DOHH2 (cell line): ENCODE data around the gene KCTD15.

Experiments used
- H3F3A ChIP-seq: fragments of 200-600 bp; sonication (generic), shearing (Covaris generic); 2 replicates; pipeline ENCODE4 v1.6.0; 2016; ENCODE audit warnings: antibody characterized with exemption, mild to moderate bottlenecking; ENCODE audit not compliant: control insufficient read depth, insufficient read depth
- H3K27ac ChIP-seq: fragments of 200-600 bp; sonication (generic); 2 replicates; pipeline ENCODE4 v1.5.1; 2014; ENCODE audit warnings: low read depth, mild to moderate bottlenecking, low read length, moderate library complexity
- H3K27me3 ChIP-seq: fragments of 200-600 bp; sonication (generic); 2 replicates; pipeline ENCODE4 v1.6.1; 2014; ENCODE audit warnings: mild to moderate bottlenecking, low read length, mixed read lengths; ENCODE audit not compliant: control insufficient read depth
- H3K36me3 ChIP-seq: fragments of 200-600 bp; sonication (generic); 2 replicates; pipeline ENCODE4 v1.6.1; 2014; ENCODE audit warnings: mild to moderate bottlenecking, low read length, moderate library complexity, mixed read lengths; ENCODE audit not compliant: control insufficient read depth
- H3K4me1 ChIP-seq: fragments of 200-600 bp; sonication (generic); 2 replicates; pipeline ENCODE4 v1.6.1; 2014; ENCODE audit warnings: mild to moderate bottlenecking, low read length, mixed read lengths; ENCODE audit not compliant: control insufficient read depth
- H3K4me2 ChIP-seq: fragments of 200-600 bp; sonication (generic); 2 replicates; pipeline ENCODE4 v1.6.0; 2014; ENCODE audit warnings: mild to moderate bottlenecking, low read length, moderate library complexity
- H3K4me3 ChIP-seq: fragments of 200-600 bp; sonication (generic); 2 replicates; pipeline ENCODE4 v1.5.1; 2014; ENCODE audit warnings: mild to moderate bottlenecking, low read length, mixed read lengths
- H3K79me2 ChIP-seq: fragments of 200-600 bp; sonication (generic); 2 replicates; pipeline ENCODE4 v1.6.1; 2014; ENCODE audit warnings: mild to moderate bottlenecking, low read length, mixed read lengths; ENCODE audit not compliant: control insufficient read depth
- H3K9me2 ChIP-seq: fragments of 200-600 bp; sonication (generic); replicated peaks from 2 replicates; pipeline ENCODE4 v1.6.1; 2014; ENCODE audit warnings: mild to moderate bottlenecking, low read length, mixed read lengths; ENCODE audit not compliant: control insufficient read depth
- H3K9me3 ChIP-seq: fragments of 200-600 bp; sonication (generic); 2 replicates; pipeline ENCODE4 v1.6.1; 2014; ENCODE audit warnings: antibody characterized with exemption, low read length, mixed read lengths; ENCODE audit not compliant: control insufficient read depth, insufficient read depth
- H4K20me1 ChIP-seq: fragments of 200-600 bp; sonication (generic); 2 replicates; pipeline ENCODE4 v1.6.0; 2014; ENCODE audit warnings: low read depth, mild to moderate bottlenecking, antibody characterized with exemption, low read length, moderate library complexity; ENCODE audit not compliant: control insufficient read depth, insufficient read depth
- EZH2phosphoT487 ChIP-seq: fragments of 200-600 bp; sonication (generic); IDR thresholded peaks from 2 replicates; pipeline ENCODE4 v1.6.1; 2017; ENCODE audit warnings: borderline replicate concordance, mild to moderate bottlenecking, antibody characterized with exemption, low read length, moderate library complexity, mixed read lengths
- TF ChIP-seq, protein P1 (sequence below): fragments of 200-600 bp; sonication (generic); IDR thresholded peaks from one replicate; pipeline ENCODE4 v1.5.1; 2014; ENCODE audit warnings: antibody characterized with exemption, mild to moderate bottlenecking, low read depth, low read length; ENCODE audit not compliant: poor library complexity, severe bottlenecking

The KCTD15 gene

DNA sequence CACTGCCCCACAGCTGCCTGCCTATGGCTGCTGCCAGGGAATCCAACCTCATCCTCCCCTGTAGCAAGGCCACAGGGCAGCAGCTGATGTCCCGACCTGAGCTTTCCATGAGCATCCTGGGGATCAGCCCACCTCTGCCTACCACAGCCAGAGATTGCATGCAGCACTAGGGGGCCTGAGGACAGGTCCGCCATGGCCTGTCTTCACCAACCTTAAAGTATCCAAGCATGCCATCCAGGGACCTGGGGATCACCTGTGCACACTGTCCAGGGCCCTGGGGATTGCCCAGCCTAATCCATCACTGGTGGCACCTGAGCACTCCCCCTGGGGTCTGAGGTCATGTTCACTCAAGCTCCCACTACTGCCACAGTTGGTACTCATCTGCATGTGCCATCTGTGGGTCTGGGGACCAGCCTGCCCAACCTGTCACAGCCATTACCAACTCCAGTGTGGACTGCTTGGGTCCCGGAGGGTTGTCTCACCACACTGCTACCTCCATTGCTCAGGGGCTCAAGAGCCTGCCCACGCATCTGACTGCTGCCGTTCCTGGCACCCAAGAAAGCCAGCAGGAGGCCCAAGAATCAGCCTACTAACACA is 53.0 kb downstream of the KCTD15 start:
- no peak overlapping the region for H3K27ac ChIP-seq
- H3K27me3 ChIP-seq, result peaks cover 4% of the 10 kb centered on the region; the same call in 1 of the 2 replicates
- no peaks in the 10 kb centered on the region for H4K20me1 ChIP-seq
- no peaks in the 10 kb centered on the region for H3K36me3 ChIP-seq
- no peaks in the 10 kb centered on the region for H3K9me2 ChIP-seq
- no peaks in the 10 kb centered on the region for H3K9me3 ChIP-seq
- no peak for TF ChIP-seq EZH2phosphoT487
- TF ChIP-seq, protein P1, sequence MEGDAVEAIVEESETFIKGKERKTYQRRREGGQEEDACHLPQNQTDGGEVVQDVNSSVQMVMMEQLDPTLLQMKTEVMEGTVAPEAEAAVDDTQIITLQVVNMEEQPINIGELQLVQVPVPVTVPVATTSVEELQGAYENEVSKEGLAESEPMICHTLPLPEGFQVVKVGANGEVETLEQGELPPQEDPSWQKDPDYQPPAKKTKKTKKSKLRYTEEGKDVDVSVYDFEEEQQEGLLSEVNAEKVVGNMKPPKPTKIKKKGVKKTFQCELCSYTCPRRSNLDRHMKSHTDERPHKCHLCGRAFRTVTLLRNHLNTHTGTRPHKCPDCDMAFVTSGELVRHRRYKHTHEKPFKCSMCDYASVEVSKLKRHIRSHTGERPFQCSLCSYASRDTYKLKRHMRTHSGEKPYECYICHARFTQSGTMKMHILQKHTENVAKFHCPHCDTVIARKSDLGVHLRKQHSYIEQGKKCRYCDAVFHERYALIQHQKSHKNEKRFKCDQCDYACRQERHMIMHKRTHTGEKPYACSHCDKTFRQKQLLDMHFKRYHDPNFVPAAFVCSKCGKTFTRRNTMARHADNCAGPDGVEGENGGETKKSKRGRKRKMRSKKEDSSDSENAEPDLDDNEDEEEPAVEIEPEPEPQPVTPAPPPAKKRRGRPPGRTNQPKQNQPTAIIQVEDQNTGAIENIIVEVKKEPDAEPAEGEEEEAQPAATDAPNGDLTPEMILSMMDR, result no peak
- no peaks in the 10 kb centered on the region for H3K4me1 ChIP-seq
- no peak overlapping the region for H3K4me2 ChIP-seq
- no peak overlapping the region for H3K4me3 ChIP-seq
- no peaks in the 10 kb centered on the region for H3F3A ChIP-seq
- no peaks in the 10 kb centered on the region for H3K79me2 ChIP-seq

DNA sequence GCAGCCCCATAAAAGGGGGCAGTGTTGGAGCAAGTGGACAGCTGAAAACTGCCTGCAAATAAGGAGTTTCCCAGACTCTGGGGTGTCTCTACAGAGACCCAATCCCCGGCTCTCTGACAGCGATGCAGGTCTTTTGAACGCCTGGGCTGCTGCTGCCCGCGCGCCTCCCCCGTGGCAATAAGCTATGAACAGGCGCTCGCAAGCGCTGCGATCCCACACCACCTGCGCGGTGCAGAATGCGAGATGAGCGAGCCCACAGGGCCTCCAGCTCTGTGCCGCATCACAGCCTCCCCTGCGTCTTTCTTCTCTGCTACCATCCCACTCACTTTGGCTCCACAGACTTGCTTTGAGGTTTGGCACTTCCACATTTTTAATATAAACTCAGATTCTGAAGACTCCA is 62.3 kb downstream of the KCTD15 start:
- Histone ChIP-seq H4K20me1 (no peaks in the 10 kb centered on the region), H3K27ac (no peak overlapping the region), H3K4me2 (no peak overlapping the region), H3K36me3 (no peaks in the 10 kb centered on the region), H3K79me2 (no peaks in the 10 kb centered on the region), H3K4me1 (no peaks in the 10 kb centered on the region), H3K9me3 (no peaks in the 10 kb centered on the region), H3K4me3 (no peak overlapping the region), H3K27me3 (no peaks in the 10 kb centered on the region), H3F3A (no peaks in the 10 kb centered on the region), H3K9me2 (no peaks in the 10 kb centered on the region)
- no peak for TF ChIP-seq EZH2phosphoT487
- TF ChIP-seq, protein P1, result no peak

GRCh38 chr19:33860312-33861090 is 63.8 kb downstream of the KCTD15 start:
- H3K4me3 ChIP-seq, result no peak overlapping the region
- no peaks in the 10 kb centered on the region for H3K79me2 ChIP-seq
- H3K4me2 ChIP-seq, result no peak overlapping the region
- TF ChIP-seq, protein P1, result no peak
- no peak for TF ChIP-seq EZH2phosphoT487
- H3F3A ChIP-seq, result no peaks in the 10 kb centered on the region
- H3K27ac ChIP-seq, result no peak overlapping the region
- no peaks in the 10 kb centered on the region for H3K4me1 ChIP-seq
- H3K9me2 ChIP-seq, result no peaks in the 10 kb centered on the region
- no peaks in the 10 kb centered on the region for H4K20me1 ChIP-seq
- no peaks in the 10 kb centered on the region for H3K9me3 ChIP-seq
- H3K36me3 ChIP-seq, result no peaks in the 10 kb centered on the region
- no peaks in the 10 kb centered on the region for H3K27me3 ChIP-seq
